SK-N-SH (cell line): Measurements from ENCODE around the gene EXOC3.

Experiments used
- CHD2 ChIP-seq: fragments of 150-350 bp; IDR thresholded peaks from 2 replicates; pipeline ENCODE4 v1.6.1; 2018; ENCODE audit warnings: low read length; ENCODE audit not compliant: partially characterized antibody
- EP300 ChIP-seq, 2 experiments: IDR thresholded peaks; 2 replicates each; pipeline versions ENCODE4 v1.4.0 to v1.6.1; 2012; ENCODE audit warnings: borderline replicate concordance in 1 of 2, low read depth in 1 of 2, low read length in 1 of 2
- GABPA ChIP-seq: IDR thresholded peaks from 2 replicates; pipeline ENCODE4 v1.4.0; 2012; ENCODE audit warnings: low read depth, mild to moderate bottlenecking
- JUND ChIP-seq: IDR thresholded peaks from 2 replicates; pipeline ENCODE4 v1.4.0; 2012
- MXI1 ChIP-seq: IDR thresholded peaks from 2 replicates; pipeline ENCODE4 v1.6.1; 2012; ENCODE audit warnings: mild to moderate bottlenecking, low read depth, low read length, improper control_type of control experiment
- POLR2AphosphoS5 ChIP-seq: IDR thresholded peaks from 2 replicates; pipeline ENCODE4 v1.6.1; 2012; ENCODE audit warnings: low read depth, low read length
- RAD21 ChIP-seq: IDR thresholded peaks from 2 replicates; pipeline ENCODE4 v1.6.1; 2012; ENCODE audit warnings: mild to moderate bottlenecking, low read length
- TAF1 ChIP-seq: IDR thresholded peaks from 2 replicates; pipeline ENCODE4 v1.6.1; 2012; ENCODE audit warnings: low read depth, mild to moderate bottlenecking, low read length, moderate library complexity, borderline replicate concordance
- TEAD4 ChIP-seq: IDR thresholded peaks from 2 replicates; pipeline ENCODE4 v1.4.0; 2012; ENCODE audit warnings: mild to moderate bottlenecking, borderline replicate concordance; ENCODE audit not compliant: insufficient read depth
- TF ChIP-seq, protein P1 (sequence below): fragments of 200-600 bp; sonication (generic); IDR thresholded peaks from 2 replicates; pipeline ENCODE4 v1.6.1; 2017; ENCODE audit warnings: antibody characterized with exemption, mild to moderate bottlenecking, moderate library complexity
- TF ChIP-seq, protein P2 (sequence below): IDR thresholded peaks from 2 replicates; pipeline ENCODE4 v1.4.0; 2012; ENCODE audit warnings: low read depth
- TF ChIP-seq, protein P3 (sequence below): IDR thresholded peaks from 2 replicates; pipeline ENCODE4 v1.4.0; 2012; ENCODE audit warnings: low read depth, borderline replicate concordance
- TF ChIP-seq, protein P4 (sequence below): fragments of 150-350 bp; IDR thresholded peaks from 2 replicates; pipeline ENCODE4 v1.6.1; 2017; ENCODE audit warnings: antibody characterized with exemption, low read length, low read depth, borderline replicate concordance

DNA sequence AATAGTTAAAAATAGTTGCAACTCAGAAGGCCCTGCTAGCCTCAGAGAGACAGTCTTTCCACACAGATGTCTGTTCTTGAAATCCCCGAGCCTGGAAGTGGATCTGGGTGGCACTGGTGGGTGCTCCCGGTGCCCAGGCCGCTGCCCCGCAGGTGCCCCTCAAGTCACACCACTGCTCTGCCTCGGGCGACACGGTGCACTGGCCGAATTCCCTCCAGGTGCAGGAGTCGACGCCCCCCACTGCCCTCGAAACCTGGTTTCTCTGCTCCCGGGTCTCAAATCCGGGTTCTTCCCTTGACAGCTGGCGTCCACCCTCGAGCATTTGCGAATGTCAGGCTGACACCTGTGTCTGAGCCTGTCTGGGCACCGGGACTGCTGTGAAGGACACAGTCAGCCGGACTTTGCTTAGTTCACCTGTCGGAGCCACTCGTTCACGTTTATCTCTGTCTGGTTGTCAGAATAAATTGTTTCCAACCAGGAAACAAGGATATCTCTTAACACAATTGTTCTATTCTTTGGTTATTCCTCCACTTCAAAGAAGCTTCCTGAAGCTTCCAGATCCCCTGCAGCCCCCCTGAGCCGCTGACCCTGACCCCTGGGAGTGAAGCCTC, 54.2 kb downstream of the EXOC3 start:
- TF ChIP-seq TAF1, result no peak
- no peak for TF ChIP-seq TEAD4
- no peak for TF ChIP-seq POLR2AphosphoS5
- no peak for TF ChIP-seq EP300 (IDR thresholded peaks at IDR 0.05; ENCODE audit: borderline replicate concordance in 1 of 2, low read depth in 1 of 2, low read length in 1 of 2)
- no peak for TF ChIP-seq JUND
- TF ChIP-seq, protein P1, sequence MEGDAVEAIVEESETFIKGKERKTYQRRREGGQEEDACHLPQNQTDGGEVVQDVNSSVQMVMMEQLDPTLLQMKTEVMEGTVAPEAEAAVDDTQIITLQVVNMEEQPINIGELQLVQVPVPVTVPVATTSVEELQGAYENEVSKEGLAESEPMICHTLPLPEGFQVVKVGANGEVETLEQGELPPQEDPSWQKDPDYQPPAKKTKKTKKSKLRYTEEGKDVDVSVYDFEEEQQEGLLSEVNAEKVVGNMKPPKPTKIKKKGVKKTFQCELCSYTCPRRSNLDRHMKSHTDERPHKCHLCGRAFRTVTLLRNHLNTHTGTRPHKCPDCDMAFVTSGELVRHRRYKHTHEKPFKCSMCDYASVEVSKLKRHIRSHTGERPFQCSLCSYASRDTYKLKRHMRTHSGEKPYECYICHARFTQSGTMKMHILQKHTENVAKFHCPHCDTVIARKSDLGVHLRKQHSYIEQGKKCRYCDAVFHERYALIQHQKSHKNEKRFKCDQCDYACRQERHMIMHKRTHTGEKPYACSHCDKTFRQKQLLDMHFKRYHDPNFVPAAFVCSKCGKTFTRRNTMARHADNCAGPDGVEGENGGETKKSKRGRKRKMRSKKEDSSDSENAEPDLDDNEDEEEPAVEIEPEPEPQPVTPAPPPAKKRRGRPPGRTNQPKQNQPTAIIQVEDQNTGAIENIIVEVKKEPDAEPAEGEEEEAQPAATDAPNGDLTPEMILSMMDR, result no peak
- TF ChIP-seq, protein P2, sequence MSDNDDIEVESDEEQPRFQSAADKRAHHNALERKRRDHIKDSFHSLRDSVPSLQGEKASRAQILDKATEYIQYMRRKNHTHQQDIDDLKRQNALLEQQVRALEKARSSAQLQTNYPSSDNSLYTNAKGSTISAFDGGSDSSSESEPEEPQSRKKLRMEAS, result no peak
- TF ChIP-seq CHD2, result no peak
- TF ChIP-seq, protein P3, sequence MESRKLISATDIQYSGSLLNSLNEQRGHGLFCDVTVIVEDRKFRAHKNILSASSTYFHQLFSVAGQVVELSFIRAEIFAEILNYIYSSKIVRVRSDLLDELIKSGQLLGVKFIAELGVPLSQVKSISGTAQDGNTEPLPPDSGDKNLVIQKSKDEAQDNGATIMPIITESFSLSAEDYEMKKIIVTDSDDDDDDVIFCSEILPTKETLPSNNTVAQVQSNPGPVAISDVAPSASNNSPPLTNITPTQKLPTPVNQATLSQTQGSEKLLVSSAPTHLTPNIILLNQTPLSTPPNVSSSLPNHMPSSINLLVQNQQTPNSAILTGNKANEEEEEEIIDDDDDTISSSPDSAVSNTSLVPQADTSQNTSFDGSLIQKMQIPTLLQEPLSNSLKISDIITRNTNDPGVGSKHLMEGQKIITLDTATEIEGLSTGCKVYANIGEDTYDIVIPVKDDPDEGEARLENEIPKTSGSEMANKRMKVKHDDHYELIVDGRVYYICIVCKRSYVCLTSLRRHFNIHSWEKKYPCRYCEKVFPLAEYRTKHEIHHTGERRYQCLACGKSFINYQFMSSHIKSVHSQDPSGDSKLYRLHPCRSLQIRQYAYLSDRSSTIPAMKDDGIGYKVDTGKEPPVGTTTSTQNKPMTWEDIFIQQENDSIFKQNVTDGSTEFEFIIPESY, result no peak
- TF ChIP-seq, protein P4, sequence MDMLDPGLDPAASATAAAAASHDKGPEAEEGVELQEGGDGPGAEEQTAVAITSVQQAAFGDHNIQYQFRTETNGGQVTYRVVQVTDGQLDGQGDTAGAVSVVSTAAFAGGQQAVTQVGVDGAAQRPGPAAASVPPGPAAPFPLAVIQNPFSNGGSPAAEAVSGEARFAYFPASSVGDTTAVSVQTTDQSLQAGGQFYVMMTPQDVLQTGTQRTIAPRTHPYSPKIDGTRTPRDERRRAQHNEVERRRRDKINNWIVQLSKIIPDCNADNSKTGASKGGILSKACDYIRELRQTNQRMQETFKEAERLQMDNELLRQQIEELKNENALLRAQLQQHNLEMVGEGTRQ, result no peak
- no peak for TF ChIP-seq GABPA
- TF ChIP-seq MXI1, result no peak
- TF ChIP-seq RAD21, result no peak
